H1 (cell line): ENCODE results near the gene MSI2. TPM values are rescaled to one million over a fixed set of nuclear protein-coding genes. Genes with fewer than 3 reads are reported as not detected.

Experiments used
- CTCF ChIA-PET: fragments of 300-600 bp; sonication (Branson Sonifier 250); formaldehyde crosslinking; loops from one replicate; lab custom pipeline; 2021; ENCODE audit not compliant: partially characterized antibody; lab: Charles Lee
- POLR2A ChIA-PET: fragments of 300-600 bp; sonication (Branson Sonifier 250); formaldehyde crosslinking; loops from one replicate; lab custom pipeline; 2021; ENCODE audit warnings: inconsistent platforms; ENCODE audit not compliant: partially characterized antibody; lab: Charles Lee
- DNase-seq, 2 experiments: peaks; one replicate each; pipeline versions ENCODE4 v3.0.0 to v3.0.0-alpha.2; 2010 to 2022; ENCODE audit warnings: low spot score in 2 of 2, low read depth in 1 of 2, mixed read lengths in 1 of 2
- FAIRE-seq: peaks from 2 replicates; lab custom pipeline; 2011; peaks lifted over from hg19 to GRCh38; lab: Jason Lieb, UNC
- H2AFZ ChIP-seq: 2 replicates; pipeline ENCODE4 v1.8.1; 2012; ENCODE audit warnings: low read length, inconsistent platforms
- H2AK5ac ChIP-seq: 2 replicates; pipeline ENCODE4 v1.6.1; 2013; ENCODE audit warnings: low read depth, low read length
- H2BK120ac ChIP-seq: replicated peaks from 2 replicates; pipeline ENCODE3; 2013; ENCODE audit warnings: low read depth, low read length, inconsistent platforms
- H2BK12ac ChIP-seq: 2 replicates; pipeline ENCODE4 v1.6.1; 2013; ENCODE audit warnings: low read depth, low read length
- H2BK15ac ChIP-seq: 2 replicates; pipeline ENCODE4 v1.6.1; 2013; ENCODE audit warnings: low read length
- H2BK20ac ChIP-seq: 2 replicates; pipeline ENCODE4 v1.6.1; 2013; ENCODE audit warnings: low read length
- H2BK5ac ChIP-seq: 2 replicates; pipeline ENCODE4 v1.6.1; 2013; ENCODE audit warnings: low read depth, low read length
- H3K14ac ChIP-seq: 2 replicates; pipeline ENCODE4 v1.6.1; 2013; ENCODE audit warnings: inconsistent platforms; ENCODE audit not compliant: insufficient read length
- H3K18ac ChIP-seq: 2 replicates; pipeline ENCODE4 v1.6.1; 2013; ENCODE audit warnings: low read length; ENCODE audit errors: extremely low read depth
- H3K23ac ChIP-seq: 2 replicates; pipeline ENCODE4 v1.6.1; 2013; ENCODE audit warnings: inconsistent platforms; ENCODE audit not compliant: insufficient read length
- H3K23me2 ChIP-seq: 2 replicates; pipeline ENCODE4 v1.6.1; 2013; ENCODE audit warnings: low read depth, low read length
- H3K27ac ChIP-seq: 2 replicates; pipeline ENCODE4 v1.6.1; 2011; ENCODE audit warnings: low read depth, low read length, inconsistent platforms
- H3K27me3 ChIP-seq, 4 experiments: replicated peaks in 1 of 4; 1 replicate in 1 of 4; 2 replicates in 3 of 4; pipeline versions ENCODE4 v1.6.1 to v1.8.1; 2011 to 2013; ENCODE audit warnings: low read length in 3 of 4, mild to moderate bottlenecking in 3 of 4, inconsistent platforms in 2 of 4, mixed read lengths in 2 of 4, moderate library complexity in 1 of 4; ENCODE audit not compliant: control insufficient read depth in 3 of 4, insufficient read depth in 3 of 4; ENCODE audit errors: extremely low read depth in 1 of 4
- H3K36me3 ChIP-seq, 4 experiments: 2 replicates each; pipeline versions ENCODE4 v1.6.1 to v1.8.1; 2011 to 2013; ENCODE audit warnings: mild to moderate bottlenecking in 4 of 4, low read length in 3 of 4, moderate library complexity in 2 of 4, control low read depth in 1 of 4, inconsistent platforms in 1 of 4; ENCODE audit not compliant: insufficient read depth in 4 of 4, control insufficient read depth in 2 of 4
- H3K4ac ChIP-seq: replicated peaks from 2 replicates; pipeline ENCODE3; 2013; ENCODE audit warnings: low read length, low read depth, mixed read lengths, inconsistent platforms; ENCODE audit not compliant: insufficient read length
- H3K4me1 ChIP-seq, 4 experiments: replicated peaks in 1 of 4; 1 replicate in 1 of 4; 2 replicates in 3 of 4; pipeline versions ENCODE4 v1.6.1 to v1.8.1; 2011 to 2013; ENCODE audit warnings: low read length in 3 of 4, inconsistent platforms in 2 of 4, mixed read lengths in 1 of 4; ENCODE audit not compliant: insufficient read depth in 4 of 4, control insufficient read depth in 3 of 4
- H3K4me2 ChIP-seq, 2 experiments: 2 replicates each; pipeline versions ENCODE4 v1.6.1 to v1.8.1; 2011 to 2013; ENCODE audit warnings: low read depth in 2 of 2, low read length in 2 of 2, control low read depth in 1 of 2, inconsistent platforms in 1 of 2, mild to moderate bottlenecking in 1 of 2; ENCODE audit not compliant: insufficient read depth in 1 of 2
- H3K4me3 ChIP-seq, 4 experiments: fragments of 200-600, 300-600 bp in 1 of 4; sonication (generic), shearing (Covaris generic), sonication (Bioruptor Twin) in 1 of 4; 2 replicates each; pipeline versions ENCODE4 v1.5.1 to v1.8.1; 2011 to 2016; ENCODE audit warnings: low read length in 4 of 4, low read depth in 3 of 4, control low read depth in 2 of 4, inconsistent platforms in 2 of 4, mild to moderate bottlenecking in 2 of 4, mixed read lengths in 1 of 4, moderate library complexity in 1 of 4; ENCODE audit not compliant: insufficient read depth in 2 of 4; ENCODE audit errors: extremely low read depth in 1 of 4
- H3K56ac ChIP-seq: replicated peaks from 2 replicates; pipeline ENCODE3; 2013; ENCODE audit warnings: low read depth, mild to moderate bottlenecking, mixed read lengths, low read length, inconsistent platforms; ENCODE audit not compliant: insufficient read length
- H3K79me1 ChIP-seq: 2 replicates; pipeline ENCODE4 v1.6.1; 2013; ENCODE audit warnings: low read depth, low read length, control low read depth
- H3K79me2 ChIP-seq, 2 experiments: 2 replicates each; pipeline versions ENCODE4 v1.6.1 to v1.8.1; 2012 to 2013; ENCODE audit warnings: low read length in 2 of 2, mild to moderate bottlenecking in 2 of 2, inconsistent platforms in 1 of 2; ENCODE audit not compliant: insufficient read depth in 2 of 2, control insufficient read depth in 1 of 2
- H3K9ac ChIP-seq, 4 experiments: replicated peaks in 1 of 4; 1 replicate in 1 of 4; 2 replicates in 3 of 4; pipeline versions ENCODE4 v1.6.1 to v1.8.1; 2011 to 2013; ENCODE audit warnings: low read depth in 3 of 4, low read length in 3 of 4, control low read depth in 2 of 4, mild to moderate bottlenecking in 2 of 4, moderate library complexity in 2 of 4, inconsistent platforms in 1 of 4; ENCODE audit errors: extremely low read depth in 1 of 4
- H3K9me3 ChIP-seq, 2 experiments: 2 replicates each; pipeline versions ENCODE4 v1.6.1 to v1.8.1; 2012 to 2013; ENCODE audit warnings: mild to moderate bottlenecking in 2 of 2, moderate library complexity in 2 of 2, control low read depth in 1 of 2, inconsistent platforms in 1 of 2, low read depth in 1 of 2, low read length in 1 of 2, mixed read lengths in 1 of 2; ENCODE audit not compliant: insufficient read depth in 2 of 2
- H4K20me1 ChIP-seq, 2 experiments: replicated peaks in 1 of 2; 2 replicates each; pipeline versions ENCODE3 to v1.8.1; 2011 to 2013; ENCODE audit warnings: inconsistent platforms in 2 of 2, low read length in 2 of 2, mild to moderate bottlenecking in 1 of 2; ENCODE audit not compliant: insufficient read depth in 2 of 2, control insufficient read depth in 1 of 2
- H4K5ac ChIP-seq: 2 replicates; pipeline ENCODE4 v1.6.1; 2013; ENCODE audit warnings: low read length, low read depth, mixed read lengths, inconsistent platforms; ENCODE audit not compliant: insufficient read length
- H4K8ac ChIP-seq: 2 replicates; pipeline ENCODE4 v1.8.0; 2013; ENCODE audit warnings: mild to moderate bottlenecking, moderate library complexity, low read length, inconsistent platforms; ENCODE audit not compliant: insufficient read depth; ENCODE audit errors: extremely low read depth
- H4K91ac ChIP-seq: replicated peaks from 2 replicates; pipeline ENCODE3; 2013; ENCODE audit warnings: low read length, mixed read lengths, inconsistent platforms; ENCODE audit not compliant: insufficient read length
- WGBS, 2 experiments: shearing (Covaris generic) in 1 of 2; methylation state at CpG; one replicate each; pipeline versions ENCODE4 v1.1.6 to v1.1.7; 2013 to 2015; ENCODE audit warnings: low lambda C conversion rate in 2 of 2, mixed read lengths in 2 of 2, inconsistent platforms in 1 of 2, low coverage in 1 of 2, missing lambda C conversion rate in 1 of 2; ENCODE audit not compliant: insufficient replicate concordance in 2 of 2, insufficient coverage in 1 of 2, insufficient read length in 1 of 2; ENCODE audit errors: extremely low coverage in 1 of 2, missing lambda C conversion rate in 1 of 2; 5-methylcytosine and 5-hydroxymethylcytosine counted together
- polyA plus RNA-seq, 7 experiments: library from polyadenylated mRNA; depleted of rRNA in 3 of 7; stranded (reverse) in 5 of 7; unstranded in 2 of 7; fragments of >200 nt in 5 of 7; fragments of 200-250 nt in 2 of 7; gene quantifications; 1 replicate in 5 of 7; 2 replicates in 1 of 7; 4 replicates in 1 of 7; pipeline versions ENCODE4 v1.2.1 to v1.2.3, GENCODE V29; 2011 to 2013; ENCODE audit warnings: missing spikeins in 2 of 7, mixed read lengths in 2 of 7
- total RNA-seq: library from RNA; stranded (reverse); fragmentation: NEBNext Ultra II Directional; extraction: Animal tissue kit (Norgen Biotek cat#: 25700); gene quantifications from 2 replicates; pipeline ENCODE4 v1.2.1, GENCODE V29; 2021

Gene MSI2
- total and polyA plus RNA-seq, 2 of the 8 experiments (the other 6 are each of a cell fraction or from before 2014, with no cell fraction given), result 36.7 to 80.6 TPM

- H3K23me2 ChIP-seq, result no peaks in the 10 kb centered on the region
- ChIA-PET CTCF (no interaction called here), POLR2A (no interaction called here)
- H2BK15ac ChIP-seq, result no peak overlapping the region
- H3K4me2 ChIP-seq, result no peak overlapping the region
- no peak overlapping the region for H3K56ac ChIP-seq
- DNase-seq (no peak), FAIRE-seq (no peak)
- H4K20me1 ChIP-seq, result no peaks in the 10 kb centered on the region
- no peak overlapping the region for H2BK20ac ChIP-seq
- 90% methylated on average over 8 of the region's 8 CpGs; no CpG with 5 or more reads in 1 of the 2 experiments for WGBS, 2 experiments
- no peak overlapping the region for H4K5ac ChIP-seq
- H3K27me3 ChIP-seq, result no peaks in the 10 kb centered on the region
- H3K4me3 ChIP-seq, result no peak overlapping the region
- no peaks in the 10 kb centered on the region for H3K4me1 ChIP-seq
- H2AK5ac ChIP-seq, result no peak overlapping the region
- H3K36me3 ChIP-seq, result no peaks in the 10 kb centered on the region
- H3K9ac ChIP-seq, result no peak overlapping the region
- peaks cover 0 to 2% of the 10 kb centered on the region in 2 experiments; a peak in 1 of 4 replicates for H3K9me3 ChIP-seq
- no peak overlapping the region for H3K4ac ChIP-seq
- H3K27ac ChIP-seq, result no peak overlapping the region
- H3K79me2 ChIP-seq, result no peaks in the 10 kb centered on the region
- no peak overlapping the region for H2BK5ac ChIP-seq
- no peaks in the 10 kb centered on the region for H3K79me1 ChIP-seq
- H4K8ac ChIP-seq, result no peak overlapping the region
- H3K18ac ChIP-seq, result no peak overlapping the region
- H2AFZ ChIP-seq, result no peak overlapping the region
- no peak overlapping the region for H2BK120ac ChIP-seq
- no peak overlapping the region for H4K91ac ChIP-seq
- H3K23ac ChIP-seq, result no peak overlapping the region
- H2BK12ac ChIP-seq, result no peak overlapping the region
- no peak overlapping the region for H3K14ac ChIP-seq
Observed at GRCh38 chr17:57215317-57215716, 41.0 kb upstream of the MSI2 start.
